MCF 10A (cell line): ENCODE measurements around the gene MFSD1. TPM values are rescaled to one million over a fixed set of nuclear protein-coding genes. Genes with fewer than 3 reads are reported as not detected.

ENCODE experiments used
- BruUV-seq: library from RNA; stranded (reverse); fragments of 400-500 nt; replicated peaks from 2 replicates; lab custom pipeline; 2021; lab: Mats Ljungman, UMichigan
- CTCF ChIA-PET: fragments of 300-600 bp; sonication (Branson Sonifier 250); formaldehyde crosslinking; extraction: SDS; loops from one replicate; lab custom pipeline; 2021; ENCODE audit warnings: antibody characterized with exemption, inconsistent platforms; lab: Yijun Ruan, JAX
- POLR2A ChIA-PET: fragments of 300-600, 350-650 bp; sonication (Branson Sonifier 250); formaldehyde crosslinking; extraction: SDS; loops from one replicate; lab custom pipeline; 2020; ENCODE audit warnings: antibody characterized with exemption, inconsistent platforms; lab: Yijun Ruan, JAX
- DNase-seq: peaks from one replicate; pipeline ENCODE4 v3.0.0-alpha.2; 2018; ENCODE audit not compliant: unreplicated experiment
- H3K27ac Mint-ChIP-seq: one replicate; pipeline ENCODE4 v1.8.0; 2022; ENCODE audit warnings: mild to moderate bottlenecking, low read depth, mixed read lengths; ENCODE audit not compliant: unreplicated experiment
- H3K27me3 Mint-ChIP-seq: one replicate; pipeline ENCODE4 v1.8.0; 2022; ENCODE audit warnings: mixed read lengths; ENCODE audit not compliant: insufficient read depth, unreplicated experiment
- H3K36me3 Mint-ChIP-seq: one replicate; pipeline ENCODE4 v1.8.0; 2022; ENCODE audit warnings: mild to moderate bottlenecking, moderate library complexity, mixed read lengths; ENCODE audit not compliant: insufficient read depth, unreplicated experiment
- H3K4me1 Mint-ChIP-seq: one replicate; pipeline ENCODE4 v1.8.0; 2022; ENCODE audit warnings: mixed read lengths; ENCODE audit not compliant: insufficient read depth, unreplicated experiment
- H3K4me3 Mint-ChIP-seq: one replicate; pipeline ENCODE4 v1.8.0; 2022; ENCODE audit warnings: mild to moderate bottlenecking, moderate library complexity, mixed read lengths; ENCODE audit not compliant: unreplicated experiment
- H3K9me3 Mint-ChIP-seq: one replicate; pipeline ENCODE4 v1.8.0; 2022; ENCODE audit warnings: mixed read lengths; ENCODE audit not compliant: unreplicated experiment
- CTCF ChIP-seq: fragments of 200-600 bp; IDR thresholded peaks from one replicate; pipeline ENCODE4 v1.8.0; 2022; ENCODE audit warnings: antibody characterized with exemption, mild to moderate bottlenecking; ENCODE audit not compliant: unreplicated experiment
- intact Hi-C: fragments of 100-400 bp; cut with micrococcal nuclease; formaldehyde crosslinking; loops from 2 replicates; pipeline ENCODE4 v1.14.1; 2022
- total RNA-seq: library from RNA; stranded (reverse); gene quantifications from 2 replicates; pipeline ENCODE4 v1.2.3, GENCODE V29; 2022

MFSD1 gene
- total RNA-seq, 1 experiment from 2014 or later: 28.9 TPM

GRCh38 chr3:158863247-158863646, 61.4 kb downstream of the MFSD1 start:
- no TSS peak for BruUV-seq
- H3K9me3 Mint-ChIP-seq: no peaks in the 10 kb centered on the region
- DNase-seq: no peak
- no peaks in the 10 kb centered on the region for H3K4me1 Mint-ChIP-seq
- H3K4me3 Mint-ChIP-seq: no peak overlapping the region
- ChIA-PET CTCF (interaction anchor here (2.4 to 7.7 kb wide), 2 partner anchors 18 to 398 kb away, joined by 10 to 30 read pairs; no protein-coding TSS in a partner anchor), POLR2A (no interaction called here)
- intact Hi-C loops: no loop called here
- H3K27ac Mint-ChIP-seq: no peak overlapping the region
- no peak for TF ChIP-seq CTCF
- H3K27me3 Mint-ChIP-seq: no peaks in the 10 kb centered on the region
- H3K36me3 Mint-ChIP-seq: no peaks in the 10 kb centered on the region

- no peak overlapping the region for H3K4me3 Mint-ChIP-seq
- TF ChIP-seq CTCF: no peak
- H3K27ac Mint-ChIP-seq: no peak overlapping the region
- no TSS peak for BruUV-seq
- no peaks in the 10 kb centered on the region for H3K27me3 Mint-ChIP-seq
- no peaks in the 10 kb centered on the region for H3K9me3 Mint-ChIP-seq
- no peaks in the 10 kb centered on the region for H3K4me1 Mint-ChIP-seq
- intact Hi-C loops: no loop called here
- no peak for DNase-seq
- H3K36me3 Mint-ChIP-seq: no peaks in the 10 kb centered on the region
- ChIA-PET POLR2A (no interaction called here), CTCF (interaction anchor here (0.6 to 7.7 kb wide), 5 partner anchors 19 to 396 kb away, joined by 3 to 30 read pairs (median 4); no protein-coding TSS in a partner anchor)
Observed at GRCh38 chr3:158864492-158864891, 62.6 kb downstream of the MFSD1 start.

- BruUV-seq: no TSS peak
- no peaks in the 10 kb centered on the region for H3K36me3 Mint-ChIP-seq
- TF ChIP-seq CTCF: no peak
- intact Hi-C loops: no loop called here
- no peaks in the 10 kb centered on the region for H3K9me3 Mint-ChIP-seq
- H3K27me3 Mint-ChIP-seq: peaks cover 11% of the 10 kb centered on the region
- ChIA-PET CTCF (no interaction called here), POLR2A (no interaction called here)
- H3K27ac Mint-ChIP-seq: no peak overlapping the region
- no peak overlapping the region for H3K4me3 Mint-ChIP-seq
- no peak for DNase-seq
- H3K4me1 Mint-ChIP-seq: no peaks in the 10 kb centered on the region
Observed at GRCh38 chr3:158875700-158876099, 73.8 kb downstream of the MFSD1 start.

Other genes starting within 250 kb of the MFSD1 start
- 5.0 and 6.8 TPM in 2 replicates for gene MLF1, start 230.9 kb upstream of the MFSD1 start, total RNA-seq
- gene GFM1, start 157.5 kb upstream of the MFSD1 start, total RNA-seq: 53.9 and 54.1 TPM in 2 replicates
- 3.4 and 4.4 TPM in 2 replicates for gene LXN, start 129.4 kb upstream of the MFSD1 start, total RNA-seq
- gene RARRES1, start 69.6 kb upstream of the MFSD1 start, total RNA-seq: not detected in 2 replicates